ENCODE results near the gene DCC.

The DCC gene

DNA sequence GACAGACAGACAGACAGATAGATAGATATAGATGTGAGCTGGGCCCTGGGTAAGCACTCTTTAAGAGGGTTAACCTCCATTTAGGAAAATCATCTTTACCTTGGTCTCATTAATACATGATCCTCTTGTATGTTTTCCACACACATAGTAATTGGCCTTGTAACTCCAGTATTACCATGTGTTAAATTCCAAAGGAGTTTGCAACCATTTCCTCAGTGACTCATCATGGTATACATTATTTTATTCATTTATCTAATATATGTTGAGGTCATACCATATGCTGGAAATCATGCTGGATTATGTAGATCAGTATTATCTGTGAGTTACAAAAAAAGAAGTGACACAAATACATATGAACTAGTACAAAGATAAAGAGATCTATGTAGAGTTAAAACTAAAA is 504.3 kb downstream of the DCC start:
- DNase-seq = no peak

DNA sequence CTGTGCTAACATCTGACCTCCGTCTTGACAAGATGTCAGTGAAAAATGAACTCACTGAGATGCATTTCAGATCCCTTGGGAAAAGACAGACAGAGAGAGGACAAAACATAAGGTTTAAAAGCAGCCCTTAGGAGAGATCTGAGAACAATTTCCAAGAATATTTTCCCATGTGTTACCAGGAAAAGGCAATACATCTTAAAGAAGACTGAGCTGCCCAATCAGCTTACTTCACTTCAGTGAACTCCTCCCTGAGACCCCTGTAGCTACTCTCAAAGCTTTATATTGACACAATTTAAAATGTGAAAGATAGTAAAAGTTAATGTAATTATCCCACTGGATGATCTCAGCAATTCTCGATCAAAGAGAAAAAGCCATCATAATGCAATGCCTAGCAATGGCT is 505.0 kb downstream of the DCC start:
- no peak for DNase-seq

DNA sequence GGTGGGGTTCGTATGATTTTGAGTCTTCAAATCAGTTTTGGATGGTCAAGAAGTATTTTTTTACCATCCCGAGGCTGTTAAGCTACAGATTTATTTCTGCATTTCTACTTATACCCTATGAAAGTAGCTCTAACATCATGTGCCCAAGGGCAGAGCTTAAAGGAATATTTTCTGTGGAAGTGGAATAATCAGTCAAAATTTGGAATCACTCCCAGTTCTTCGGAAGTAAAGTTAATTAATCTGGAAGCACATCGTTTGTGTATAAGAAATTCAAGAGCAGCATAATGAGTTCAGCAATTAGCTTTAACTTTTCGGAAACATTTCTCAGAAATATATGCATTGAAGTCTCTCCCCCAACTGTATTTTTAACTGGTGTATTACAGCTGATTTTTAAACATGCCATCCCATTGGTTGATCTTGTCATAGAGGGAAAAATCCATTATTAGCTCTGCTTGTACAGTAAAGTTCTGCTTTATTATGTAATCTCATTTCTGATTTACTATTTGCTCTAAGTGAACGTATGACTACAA is 510.1 kb downstream of the DCC start:
- DNase-seq = no peak

DNA sequence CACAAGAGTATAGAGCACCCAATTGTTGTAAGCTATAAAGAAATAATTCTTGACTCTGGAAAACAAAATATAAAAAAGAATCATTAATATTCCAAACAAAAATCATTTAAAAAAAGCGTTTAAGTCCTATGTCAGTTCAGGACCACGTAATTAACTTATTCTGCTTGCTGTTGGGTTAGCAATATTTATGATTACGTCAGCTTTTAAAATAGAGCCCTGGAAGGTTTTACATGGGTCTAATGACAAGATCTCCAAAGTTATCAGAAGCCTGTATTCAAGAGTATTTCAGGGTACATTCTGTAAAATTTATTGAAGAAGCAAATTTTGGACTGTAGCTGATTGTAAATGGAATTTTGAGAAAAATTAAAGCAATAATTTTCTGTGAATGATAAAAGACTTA is 521.6 kb downstream of the DCC start:
- DNase-seq = no peak

DNA sequence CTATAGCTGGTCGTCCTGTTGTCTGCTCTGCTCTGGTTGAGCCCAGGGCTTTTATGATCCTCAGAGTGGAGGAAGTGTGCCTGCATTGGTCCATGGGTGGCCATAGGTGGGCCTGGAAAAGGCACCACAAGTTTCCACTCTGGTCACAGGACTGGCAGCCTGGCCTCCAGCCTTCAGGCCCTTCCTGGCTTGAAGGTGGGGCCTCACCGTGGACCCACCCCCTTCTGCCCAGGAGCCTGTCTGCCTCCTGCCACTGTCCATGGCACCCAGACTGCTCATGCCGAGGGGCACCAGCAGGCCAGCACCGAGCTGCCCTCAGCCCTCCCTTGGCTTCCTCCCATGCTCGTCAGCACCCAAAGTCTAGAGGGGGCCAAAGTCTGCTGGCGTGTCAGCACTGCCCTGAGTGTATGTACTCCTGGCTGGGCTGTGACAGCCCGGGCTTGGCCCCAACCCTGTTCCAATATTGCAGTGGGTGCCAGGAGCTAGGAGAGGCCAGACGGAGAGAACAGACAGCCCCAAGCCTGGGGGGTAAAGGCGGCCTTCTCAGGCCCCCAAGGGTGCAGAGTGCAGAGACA is 529.4 kb downstream of the DCC start:
- no peak for DNase-seq

DNA sequence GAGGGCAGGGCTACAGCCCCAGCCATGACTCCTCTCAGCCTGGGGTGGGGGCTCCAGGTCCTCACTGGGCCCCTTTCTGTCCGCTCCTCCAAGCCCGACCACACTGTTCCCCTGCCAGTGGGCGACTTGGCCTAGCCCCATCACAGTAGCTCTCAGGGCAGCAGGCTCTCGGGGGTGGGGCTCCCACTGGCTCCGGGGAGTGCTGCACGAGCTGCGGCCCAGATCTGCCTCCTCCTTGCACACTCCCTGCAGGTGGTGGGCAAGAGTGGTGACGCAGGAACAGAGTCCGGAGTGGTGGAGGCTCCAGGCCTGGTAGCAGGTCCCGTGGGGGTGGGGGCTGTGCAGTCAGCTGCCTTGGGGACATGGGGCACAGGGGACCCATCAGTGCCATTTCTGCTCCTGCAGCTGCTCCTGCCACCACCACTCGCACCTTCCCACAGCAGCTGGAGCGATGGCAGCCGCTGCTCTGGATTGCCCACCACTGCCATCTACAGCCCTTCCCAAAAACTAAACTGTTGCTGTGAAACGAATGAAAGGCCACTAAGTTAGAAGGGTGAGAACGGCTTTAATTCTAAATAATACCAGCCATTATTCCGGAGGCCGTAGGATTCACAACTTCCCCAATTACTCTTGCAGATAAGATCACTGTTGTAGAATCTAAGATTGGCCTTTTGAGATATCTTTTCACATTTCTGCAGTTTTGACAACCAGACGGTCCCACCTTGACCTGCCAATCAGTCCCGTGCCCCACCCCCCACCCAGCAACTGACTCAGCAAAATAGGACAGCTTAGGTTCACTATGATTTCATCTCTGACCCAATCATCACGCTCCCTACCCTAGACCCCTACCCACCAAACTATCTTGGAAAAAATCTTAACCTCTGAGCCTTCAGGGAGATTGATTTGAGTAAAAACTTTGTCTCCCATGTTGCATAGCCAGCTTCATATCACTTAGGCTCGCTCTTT is 530.2 kb downstream of the DCC start:
- no peak for DNase-seq

DNA sequence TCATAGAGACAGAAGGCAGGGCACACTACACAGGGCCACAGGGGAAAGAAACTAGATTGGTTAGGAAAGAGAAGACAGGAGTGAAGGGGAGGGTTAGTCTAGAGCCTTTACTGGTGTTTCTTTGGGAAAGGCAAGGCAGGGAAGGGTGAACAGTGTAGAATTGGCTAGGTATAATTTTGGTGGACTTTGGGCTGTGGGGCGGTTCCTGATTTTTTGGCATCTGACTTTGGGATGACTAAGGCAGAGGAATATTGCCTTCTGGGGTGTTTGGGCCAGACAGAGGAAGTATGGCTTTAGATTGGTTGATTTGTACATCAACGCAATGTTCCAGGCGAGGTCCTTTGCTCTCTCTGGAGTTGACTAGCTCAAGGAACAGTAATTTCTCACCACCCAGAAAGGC is 534.8 kb downstream of the DCC start:
- DNase-seq = no peak

DNA sequence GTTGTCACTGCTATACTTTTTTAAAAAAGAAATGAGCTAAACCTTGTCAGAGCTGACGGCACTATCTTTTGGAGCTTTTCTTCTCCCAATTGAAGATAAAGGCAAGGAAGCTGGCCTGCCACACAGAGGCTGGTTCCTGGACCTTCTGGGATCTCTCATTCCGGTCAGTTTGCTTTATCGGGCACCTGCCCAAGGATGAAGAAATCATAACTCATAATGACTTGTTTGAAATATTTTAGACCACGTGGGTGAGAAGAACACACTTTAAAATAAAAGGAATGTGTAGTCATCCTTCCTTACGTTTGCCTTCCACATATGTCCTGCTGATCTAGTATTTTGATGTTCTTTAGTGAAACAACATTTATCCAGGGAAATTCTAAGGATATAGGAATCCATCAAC is 535.7 kb downstream of the DCC start:
- DNase-seq = no peak

DNA sequence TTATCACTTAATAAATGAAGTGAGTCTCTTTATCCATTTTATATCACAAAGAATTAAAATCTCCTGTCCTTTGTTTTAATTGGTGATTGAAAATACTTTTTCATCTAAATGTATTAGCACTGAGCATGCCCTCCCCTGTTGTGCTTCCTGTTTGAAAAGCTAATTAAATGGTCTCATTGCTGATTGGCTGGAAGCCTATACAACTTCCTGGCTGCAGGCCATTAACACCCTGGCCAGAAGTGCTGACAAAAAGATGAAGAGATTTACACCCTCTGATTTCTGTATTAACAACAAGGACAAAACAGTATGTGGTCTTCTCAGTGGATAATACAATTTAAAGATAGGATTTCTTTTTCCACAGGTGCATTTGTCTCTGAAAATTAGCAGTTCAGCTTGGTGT is 548.0 kb downstream of the DCC start:
- no peak for DNase-seq

DNA sequence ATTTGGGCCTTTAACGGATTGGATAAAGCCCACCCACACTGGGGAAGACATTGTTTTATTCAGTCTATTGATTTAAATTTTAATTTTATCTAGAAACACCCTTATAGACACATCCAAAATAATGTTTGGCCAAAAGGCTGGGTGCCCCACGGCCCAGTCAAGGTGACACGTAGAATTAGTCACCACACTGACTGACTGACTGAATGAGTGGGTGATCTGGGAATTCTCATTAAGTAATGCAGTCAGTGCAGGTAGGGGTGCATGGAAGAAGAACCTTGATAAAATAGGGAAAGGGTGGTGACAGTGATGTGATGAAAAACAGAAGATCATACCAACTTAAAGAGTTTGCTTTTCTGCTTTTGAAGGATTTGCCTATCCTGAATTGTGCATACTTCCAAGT is 554.8 kb downstream of the DCC start:
- DNase-seq = no peak

DNA sequence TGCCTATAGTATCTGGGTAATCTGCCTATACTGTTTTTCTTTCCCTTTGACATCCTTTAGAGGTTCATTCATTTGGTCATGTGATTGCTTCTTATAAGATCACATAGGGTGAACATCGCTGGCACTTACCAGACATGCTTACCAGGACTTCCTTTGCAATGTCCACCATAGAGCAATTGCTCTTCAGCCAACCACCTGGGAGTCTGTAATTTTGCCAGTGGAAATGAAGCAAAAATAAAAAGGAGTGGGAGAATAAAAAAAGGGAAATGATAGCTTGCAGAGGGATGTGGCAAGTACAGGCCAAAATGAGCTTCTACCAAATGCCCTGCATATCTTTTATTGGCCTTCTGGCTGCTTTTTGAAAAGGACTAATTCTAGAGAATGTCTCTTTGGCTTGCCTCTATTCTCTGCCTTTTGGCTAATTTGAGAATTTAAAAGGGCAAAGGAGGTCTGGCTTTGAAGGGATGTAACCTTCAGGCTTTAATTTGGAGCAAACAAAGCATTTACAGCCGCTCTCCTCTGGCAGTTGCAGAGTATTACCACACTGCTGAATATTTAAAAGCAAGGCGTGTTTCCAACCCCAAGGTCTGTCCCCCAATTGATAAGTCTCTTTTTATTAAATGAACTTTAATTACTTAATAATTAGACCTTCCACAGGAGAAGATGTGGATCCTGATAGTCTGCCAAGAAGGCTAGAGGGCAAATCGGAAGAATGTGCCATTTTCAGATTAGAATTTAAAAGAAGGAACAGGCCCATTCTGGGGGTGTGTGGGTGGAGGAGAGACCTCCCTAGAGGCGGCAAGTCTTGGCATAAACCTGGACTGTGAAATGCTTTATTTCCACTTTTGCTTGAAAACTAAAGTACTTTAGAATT is 557.9 kb downstream of the DCC start:
- DNase-seq = no peak

DNA sequence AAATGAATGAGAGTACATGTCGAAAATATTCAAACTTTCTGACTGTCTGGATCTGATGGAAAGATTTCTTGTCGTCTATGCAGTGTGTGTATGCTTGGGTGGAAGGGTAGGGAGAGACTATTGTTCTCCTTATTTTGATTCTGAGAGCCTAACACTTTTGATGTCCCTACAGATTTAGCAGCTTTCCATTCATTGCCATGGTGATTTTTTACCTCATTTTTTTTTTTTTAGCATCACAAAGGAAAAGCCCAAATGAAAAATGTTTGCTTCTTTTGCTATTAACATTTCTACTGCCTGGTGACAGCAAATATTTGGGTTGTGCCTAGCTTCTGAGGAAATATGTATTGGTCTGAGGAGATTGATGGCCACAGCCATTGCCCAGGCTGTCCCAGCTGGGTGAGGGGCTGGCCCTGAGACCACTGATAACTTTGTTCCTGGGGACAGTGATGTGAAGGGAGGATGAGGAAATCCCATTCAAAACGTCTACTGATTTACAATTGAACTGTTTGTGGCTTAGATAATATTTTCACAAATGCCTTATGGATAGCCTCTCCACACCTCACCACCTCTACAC is 558.6 kb downstream of the DCC start:
- no peak for DNase-seq

DNA sequence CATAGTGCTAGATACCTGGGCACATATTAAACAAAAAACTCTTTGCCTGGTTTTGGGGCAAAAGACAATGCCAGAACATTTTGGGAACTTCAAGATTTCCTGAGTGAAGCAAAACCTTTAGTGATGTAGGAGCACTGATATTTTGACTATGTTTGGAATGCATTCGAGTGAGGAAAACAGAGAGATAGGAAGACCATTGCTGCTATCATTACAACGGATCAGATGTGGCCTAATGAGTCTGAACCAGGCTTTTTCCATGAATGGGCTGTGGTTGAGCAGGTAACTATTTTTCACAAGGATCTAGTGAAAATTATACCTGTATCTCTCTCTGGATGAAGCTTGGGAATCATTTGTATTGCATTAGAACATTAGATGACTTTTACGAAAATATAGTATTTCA is 562.2 kb downstream of the DCC start:
- DNase-seq = no peak

DNA sequence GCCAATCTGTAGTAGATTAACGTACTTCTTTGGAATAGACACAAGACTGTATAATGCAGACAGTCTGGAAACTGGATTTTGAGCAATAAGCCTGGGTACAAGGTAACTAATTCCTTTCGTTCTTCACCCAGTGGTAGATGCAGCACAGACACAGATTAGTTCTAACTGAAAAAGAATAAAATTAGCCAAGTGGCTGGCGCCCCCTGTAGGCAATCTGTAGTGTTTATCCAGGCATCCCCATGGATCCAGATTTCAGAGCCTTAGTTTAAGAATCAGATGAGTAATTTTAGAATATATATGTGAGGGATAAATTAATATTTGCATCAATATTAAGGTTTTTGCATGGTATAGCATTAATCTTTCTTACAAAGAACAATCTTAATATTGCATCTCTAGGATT is 563.9 kb downstream of the DCC start:
- DNase-seq = no peak

DNA sequence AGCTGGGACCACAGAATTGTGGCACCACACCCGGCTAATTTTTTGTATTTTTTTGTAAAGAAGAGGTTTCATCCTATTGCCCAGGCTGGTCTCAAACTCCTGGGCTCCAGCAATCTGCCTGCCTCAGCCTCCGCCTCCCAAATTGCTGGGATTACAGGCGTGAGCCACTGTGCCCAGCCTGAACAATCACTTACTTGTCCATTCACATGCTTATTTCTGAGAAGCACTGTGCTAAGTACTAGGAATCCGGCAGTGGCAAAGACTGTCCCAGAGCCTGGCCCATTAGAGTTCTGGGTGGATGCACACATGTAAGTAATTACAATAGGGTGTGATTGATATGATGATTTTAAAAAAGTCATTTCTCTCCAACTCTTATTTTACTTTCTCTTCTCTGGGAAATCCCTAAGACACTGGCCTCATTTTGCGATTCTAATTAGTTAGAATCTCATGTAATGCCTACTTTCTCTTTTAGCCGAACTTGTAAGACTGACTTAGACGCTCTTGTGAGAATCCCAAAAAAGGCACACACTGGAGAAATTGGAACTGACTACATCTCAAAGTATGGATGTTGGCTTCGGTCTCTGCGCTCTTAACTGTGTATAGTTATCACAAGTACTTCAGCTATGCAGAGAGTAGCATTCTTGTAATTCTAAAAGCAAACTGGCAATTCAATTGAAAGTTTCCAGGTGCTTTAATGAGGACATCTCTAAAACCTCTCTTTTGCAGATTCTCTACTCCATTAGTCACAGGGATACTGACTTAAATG is 567.7 kb downstream of the DCC start:
- DNase-seq = no peak

DNA sequence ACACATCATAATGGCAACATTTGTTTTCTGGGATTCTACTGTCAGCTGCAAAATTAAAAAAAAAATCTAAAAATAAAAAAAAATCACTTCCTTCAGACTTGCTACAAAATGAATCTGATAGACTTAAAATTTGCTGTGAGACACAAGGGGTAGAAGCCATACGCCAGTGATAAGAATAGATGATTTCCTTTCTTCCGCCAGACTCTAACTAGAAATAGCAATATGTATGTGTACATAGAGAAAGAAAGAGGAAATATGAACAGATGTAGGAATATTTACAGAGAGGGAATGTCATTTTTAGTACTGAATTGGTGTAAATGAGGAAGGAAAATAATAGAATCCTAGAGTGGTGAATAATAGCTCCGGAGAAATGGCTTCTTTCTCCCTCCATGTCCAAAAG is 574.2 kb downstream of the DCC start:
- no peak for DNase-seq

DNA sequence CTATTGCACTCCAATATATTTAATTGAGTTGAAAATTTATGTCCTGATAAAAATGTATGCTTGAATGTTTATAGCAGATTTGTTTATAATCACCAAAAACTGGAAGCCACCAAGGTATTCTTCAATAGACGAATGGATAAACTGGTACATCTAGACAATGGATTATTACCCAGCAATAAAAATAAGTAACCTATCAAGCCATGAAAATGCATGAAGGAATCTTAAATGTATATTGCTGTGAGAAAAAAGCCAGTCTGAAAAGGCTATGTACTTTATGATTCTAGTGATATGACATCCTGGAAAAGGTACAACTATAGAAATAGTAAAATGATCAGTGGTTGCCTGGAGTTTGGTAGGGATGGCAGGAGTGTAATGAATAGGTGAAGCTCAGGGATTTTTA is 580.7 kb downstream of the DCC start:
- DNase-seq = no peak

DNA sequence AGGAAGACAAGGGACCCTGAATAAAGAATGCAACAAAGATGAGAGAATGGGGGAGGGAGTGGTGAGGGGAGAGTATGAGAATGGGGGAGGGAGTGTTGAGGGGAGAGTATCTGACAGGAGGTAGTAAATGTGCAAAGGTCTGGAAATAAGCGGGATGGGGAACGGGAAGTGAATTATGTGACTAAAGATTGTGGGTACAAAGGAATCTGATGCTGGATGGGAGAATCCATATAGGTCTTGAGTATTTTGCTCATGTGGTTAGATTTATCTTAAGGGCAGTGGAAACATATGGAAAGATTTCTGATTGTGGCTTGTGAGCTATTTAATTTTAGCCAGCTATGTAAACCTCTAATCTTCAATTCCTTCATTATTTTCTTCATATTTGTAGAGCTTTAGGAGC is 593.4 kb downstream of the DCC start:
- no peak for DNase-seq

DNA sequence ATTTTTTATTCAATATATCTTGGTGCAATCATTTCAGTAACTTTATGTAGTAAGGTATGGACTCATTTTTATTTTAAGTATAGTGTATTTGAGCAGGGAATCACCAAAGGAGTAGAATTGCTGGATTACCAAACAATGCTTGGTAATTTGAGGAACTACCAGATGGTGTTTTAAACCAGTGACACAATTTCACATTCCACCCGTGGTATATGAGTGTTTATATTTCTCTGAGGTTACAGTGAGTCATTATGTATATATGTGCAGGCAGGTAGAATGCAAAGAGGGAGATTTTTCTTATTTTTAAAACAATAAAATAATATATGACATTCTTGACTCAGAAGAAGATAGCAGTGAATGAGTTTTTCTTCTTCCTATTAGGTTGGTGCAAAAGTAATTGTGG is 596.9 kb downstream of the DCC start:
- DNase-seq = no peak

DNA sequence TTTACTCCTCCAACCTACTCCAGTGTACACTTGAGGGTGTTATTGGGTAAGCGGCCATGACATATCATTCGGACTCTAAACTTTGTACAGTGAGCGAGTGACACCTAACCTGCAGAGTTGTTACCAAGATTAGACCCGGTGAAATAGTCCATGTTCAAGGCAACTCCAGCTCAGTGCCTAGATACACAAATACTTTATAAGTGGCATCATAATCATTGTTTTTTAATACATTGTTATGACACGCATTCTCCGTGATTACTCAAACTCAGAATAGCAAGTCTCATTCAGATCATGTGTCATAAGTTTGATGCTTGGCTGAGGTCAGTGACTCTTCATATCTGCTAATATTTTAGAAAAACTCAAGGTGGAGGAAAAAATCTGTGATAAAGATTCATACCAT is 597.8 kb downstream of the DCC start:
- DNase-seq = no peak

DNA sequence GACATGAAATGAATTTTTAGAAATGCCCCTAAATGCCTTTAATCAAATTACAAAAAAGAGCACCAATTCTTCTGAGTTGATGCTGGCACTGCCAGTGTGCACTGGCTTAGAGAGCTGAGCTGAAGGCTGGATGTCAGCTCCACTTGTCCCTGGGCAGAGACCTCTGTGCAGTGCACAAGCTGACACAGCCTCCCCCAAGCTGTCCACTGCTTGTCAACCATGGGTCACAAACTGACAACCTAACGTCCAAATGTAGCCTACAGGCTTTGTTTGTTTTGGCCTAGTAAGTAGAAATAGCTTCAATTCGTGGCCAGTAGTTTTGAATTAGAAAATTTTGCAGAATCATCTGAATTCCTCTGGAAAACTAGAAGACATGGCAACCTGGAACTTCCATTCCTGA is 605.6 kb downstream of the DCC start:
- DNase-seq = no peak

DNA sequence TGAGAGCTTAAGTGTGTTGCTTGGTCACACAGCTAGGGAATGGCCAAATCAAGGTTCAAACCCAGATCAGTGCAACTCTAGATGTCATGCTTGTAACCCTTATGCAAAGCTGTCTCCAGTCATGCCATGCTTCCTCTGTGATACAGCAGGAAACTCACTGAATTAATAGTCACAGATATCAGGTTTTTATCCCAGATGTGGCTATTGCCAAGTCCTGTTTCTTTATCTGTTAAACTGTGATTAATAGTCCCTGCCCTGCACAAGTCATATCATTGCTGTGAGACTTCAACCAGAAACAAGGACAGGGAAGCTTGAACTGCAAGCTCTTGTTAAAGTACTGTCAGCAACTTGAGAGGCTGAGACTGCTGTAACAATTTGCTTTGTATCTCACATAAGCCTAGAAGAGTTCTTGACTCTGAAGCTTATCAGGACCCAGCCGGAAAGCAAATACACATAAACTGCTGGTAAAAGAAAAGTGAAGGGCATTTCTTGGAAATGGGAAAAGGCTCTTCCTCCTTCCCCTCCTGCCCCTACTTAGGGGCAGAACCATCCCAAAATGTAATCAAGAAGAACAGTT is 609.0 kb downstream of the DCC start:
- DNase-seq = no peak

Data from GDM1 (cell line).